ENCODE results near the gene CDH6. TPM values are rescaled to one million over a fixed set of nuclear protein-coding genes. Genes with fewer than 3 reads are reported as not detected.

CDH6 gene
- total and polyA plus RNA-seq, 2 experiments from 2014 or later = 0.60 to 1.1 TPM

DNA sequence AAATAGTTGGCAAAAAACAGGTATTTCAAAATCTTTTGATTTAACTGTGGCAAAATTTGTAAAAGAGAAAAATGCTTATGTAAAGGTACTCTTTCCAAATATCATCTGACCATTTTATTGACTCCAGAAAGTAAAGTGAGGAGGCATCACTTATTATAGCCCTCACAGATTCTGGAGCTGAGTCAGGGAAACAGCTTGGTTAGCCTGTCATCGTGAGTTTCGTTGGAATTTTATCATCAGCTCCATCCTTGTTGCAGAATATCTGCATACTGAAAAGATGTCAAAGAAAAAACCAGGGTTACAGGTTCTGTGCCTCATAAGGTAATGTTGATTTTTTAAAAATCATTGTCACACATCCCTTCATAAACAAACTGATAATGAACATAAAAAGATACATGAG, 74.8 kb downstream of the CDH6 start:
- peaks cover 23% of the 10 kb centered on the region for H3K4me1 Mint-ChIP-seq
- H3K27ac Mint-ChIP-seq = no peak overlapping the region
- H3K4me1 ChIP-seq (ENCODE audit: insufficient read depth) = peaks cover 27% of the 10 kb centered on the region
- H3K27me3 ChIP-seq (ENCODE audit: insufficient read depth) = no peaks in the 10 kb centered on the region
- TF ChIP-seq STAT1 (IDR thresholded peaks at IDR 0.05; ENCODE audit: unreplicated experiment) (no peak), POLR2AphosphoS5 (IDR thresholded peaks at IDR 0.05; ENCODE audit: low read depth) (no peak), CREB1 (CRISPR knock-in tag; IDR thresholded peaks at IDR 0.05; ENCODE audit: low read depth) (no peak), ZNF331 (CRISPR knock-in tag; IDR thresholded peaks at IDR 0.05; ENCODE audit: low read depth) (no peak), EZH2phosphoT487 (IDR thresholded peaks at IDR 0.05; ENCODE audit: unreplicated experiment) (no peak), ZNF114 (CRISPR knock-in tag; IDR thresholded peaks at IDR 0.05) (no peak)
- TF ChIP-seq, protein P1, sequence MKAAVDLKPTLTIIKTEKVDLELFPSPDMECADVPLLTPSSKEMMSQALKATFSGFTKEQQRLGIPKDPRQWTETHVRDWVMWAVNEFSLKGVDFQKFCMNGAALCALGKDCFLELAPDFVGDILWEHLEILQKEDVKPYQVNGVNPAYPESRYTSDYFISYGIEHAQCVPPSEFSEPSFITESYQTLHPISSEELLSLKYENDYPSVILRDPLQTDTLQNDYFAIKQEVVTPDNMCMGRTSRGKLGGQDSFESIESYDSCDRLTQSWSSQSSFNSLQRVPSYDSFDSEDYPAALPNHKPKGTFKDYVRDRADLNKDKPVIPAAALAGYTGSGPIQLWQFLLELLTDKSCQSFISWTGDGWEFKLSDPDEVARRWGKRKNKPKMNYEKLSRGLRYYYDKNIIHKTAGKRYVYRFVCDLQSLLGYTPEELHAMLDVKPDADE (IDR thresholded peaks at IDR 0.05) = no peak
- TF ChIP-seq, protein P2, sequence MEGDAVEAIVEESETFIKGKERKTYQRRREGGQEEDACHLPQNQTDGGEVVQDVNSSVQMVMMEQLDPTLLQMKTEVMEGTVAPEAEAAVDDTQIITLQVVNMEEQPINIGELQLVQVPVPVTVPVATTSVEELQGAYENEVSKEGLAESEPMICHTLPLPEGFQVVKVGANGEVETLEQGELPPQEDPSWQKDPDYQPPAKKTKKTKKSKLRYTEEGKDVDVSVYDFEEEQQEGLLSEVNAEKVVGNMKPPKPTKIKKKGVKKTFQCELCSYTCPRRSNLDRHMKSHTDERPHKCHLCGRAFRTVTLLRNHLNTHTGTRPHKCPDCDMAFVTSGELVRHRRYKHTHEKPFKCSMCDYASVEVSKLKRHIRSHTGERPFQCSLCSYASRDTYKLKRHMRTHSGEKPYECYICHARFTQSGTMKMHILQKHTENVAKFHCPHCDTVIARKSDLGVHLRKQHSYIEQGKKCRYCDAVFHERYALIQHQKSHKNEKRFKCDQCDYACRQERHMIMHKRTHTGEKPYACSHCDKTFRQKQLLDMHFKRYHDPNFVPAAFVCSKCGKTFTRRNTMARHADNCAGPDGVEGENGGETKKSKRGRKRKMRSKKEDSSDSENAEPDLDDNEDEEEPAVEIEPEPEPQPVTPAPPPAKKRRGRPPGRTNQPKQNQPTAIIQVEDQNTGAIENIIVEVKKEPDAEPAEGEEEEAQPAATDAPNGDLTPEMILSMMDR (conservative IDR thresholded peaks at IDR 0.05; ENCODE audit: low read depth in 2 of 2) = no peak
- no peak for DNase-seq (ENCODE audit: low spot score)
- no peak overlapping the region for H3K4me3 ChIP-seq
- no peaks in the 10 kb centered on the region for H3K36me3 ChIP-seq (ENCODE audit: insufficient read depth)
- ATAC-seq = no peak
- H3F3A ChIP-seq (replicated peaks; ENCODE audit: low read depth) = no peaks in the 10 kb centered on the region
- H3K4me3 Mint-ChIP-seq = no peak overlapping the region
- no peaks in the 10 kb centered on the region for H3K36me3 Mint-ChIP-seq (ENCODE audit: low read depth)
- no peak overlapping the region for H3K4me2 ChIP-seq
- H4K20me1 ChIP-seq (replicated peaks; ENCODE audit: insufficient read depth) = no peaks in the 10 kb centered on the region
- H3K27me3 Mint-ChIP-seq (ENCODE audit: insufficient read depth, low read depth, poor library complexity) = peaks cover 3% of the 10 kb centered on the region
- no peaks in the 10 kb centered on the region for H3K79me2 ChIP-seq (replicated peaks; ENCODE audit: insufficient read depth)
- no peak overlapping the region for H2AFZ ChIP-seq
- H3K27ac ChIP-seq (ENCODE audit: low read depth) = no peak overlapping the region
- H3K9me2 ChIP-seq (ENCODE audit: insufficient read depth) = no peaks in the 10 kb centered on the region
- no peaks in the 10 kb centered on the region for H3K9me3 Mint-ChIP-seq

DNA sequence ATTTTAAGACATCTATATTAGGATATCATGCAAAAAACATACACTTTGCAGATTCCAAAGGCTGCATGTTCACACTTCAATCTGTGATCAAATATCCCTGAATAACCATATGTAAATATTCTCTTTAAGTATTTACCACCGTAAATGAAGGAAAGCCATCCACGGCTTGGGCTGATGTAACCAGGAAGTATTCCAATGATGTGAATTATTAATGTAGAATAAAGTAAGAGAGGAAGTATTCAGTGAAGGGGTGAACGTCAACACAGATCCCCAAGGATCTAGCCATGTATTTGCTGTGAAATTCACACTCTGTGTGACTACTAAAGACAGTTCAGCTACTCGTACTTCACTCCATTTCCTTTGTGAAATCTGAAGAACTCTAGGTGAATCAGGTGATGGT, 75.2 kb downstream of the CDH6 start:
- TF ChIP-seq, protein P2 (conservative IDR thresholded peaks at IDR 0.05; ENCODE audit: low read depth in 2 of 2) = no peak
- TF ChIP-seq EZH2phosphoT487 (IDR thresholded peaks at IDR 0.05; ENCODE audit: unreplicated experiment) (no peak), EZH2 (IDR thresholded peaks at IDR 0.05; ENCODE audit: low read depth, unreplicated experiment) (no peak), ZNF114 (CRISPR knock-in tag; IDR thresholded peaks at IDR 0.05) (no peak)
- TF ChIP-seq, protein P3, sequence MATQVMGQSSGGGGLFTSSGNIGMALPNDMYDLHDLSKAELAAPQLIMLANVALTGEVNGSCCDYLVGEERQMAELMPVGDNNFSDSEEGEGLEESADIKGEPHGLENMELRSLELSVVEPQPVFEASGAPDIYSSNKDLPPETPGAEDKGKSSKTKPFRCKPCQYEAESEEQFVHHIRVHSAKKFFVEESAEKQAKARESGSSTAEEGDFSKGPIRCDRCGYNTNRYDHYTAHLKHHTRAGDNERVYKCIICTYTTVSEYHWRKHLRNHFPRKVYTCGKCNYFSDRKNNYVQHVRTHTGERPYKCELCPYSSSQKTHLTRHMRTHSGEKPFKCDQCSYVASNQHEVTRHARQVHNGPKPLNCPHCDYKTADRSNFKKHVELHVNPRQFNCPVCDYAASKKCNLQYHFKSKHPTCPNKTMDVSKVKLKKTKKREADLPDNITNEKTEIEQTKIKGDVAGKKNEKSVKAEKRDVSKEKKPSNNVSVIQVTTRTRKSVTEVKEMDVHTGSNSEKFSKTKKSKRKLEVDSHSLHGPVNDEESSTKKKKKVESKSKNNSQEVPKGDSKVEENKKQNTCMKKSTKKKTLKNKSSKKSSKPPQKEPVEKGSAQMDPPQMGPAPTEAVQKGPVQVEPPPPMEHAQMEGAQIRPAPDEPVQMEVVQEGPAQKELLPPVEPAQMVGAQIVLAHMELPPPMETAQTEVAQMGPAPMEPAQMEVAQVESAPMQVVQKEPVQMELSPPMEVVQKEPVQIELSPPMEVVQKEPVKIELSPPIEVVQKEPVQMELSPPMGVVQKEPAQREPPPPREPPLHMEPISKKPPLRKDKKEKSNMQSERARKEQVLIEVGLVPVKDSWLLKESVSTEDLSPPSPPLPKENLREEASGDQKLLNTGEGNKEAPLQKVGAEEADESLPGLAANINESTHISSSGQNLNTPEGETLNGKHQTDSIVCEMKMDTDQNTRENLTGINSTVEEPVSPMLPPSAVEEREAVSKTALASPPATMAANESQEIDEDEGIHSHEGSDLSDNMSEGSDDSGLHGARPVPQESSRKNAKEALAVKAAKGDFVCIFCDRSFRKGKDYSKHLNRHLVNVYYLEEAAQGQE (IDR thresholded peaks at IDR 0.05; ENCODE audit: unreplicated experiment) = no peak
- Histone ChIP-seq H4K20me1 (replicated peaks; ENCODE audit: insufficient read depth) (no peaks in the 10 kb centered on the region), H3K4me3 (no peak overlapping the region), H3K79me2 (replicated peaks; ENCODE audit: insufficient read depth) (no peaks in the 10 kb centered on the region), H3K4me1 (ENCODE audit: insufficient read depth) (peaks cover 31% of the 10 kb centered on the region), H3F3A (replicated peaks; ENCODE audit: low read depth) (no peaks in the 10 kb centered on the region), H3K9me2 (ENCODE audit: insufficient read depth) (no peaks in the 10 kb centered on the region), H3K4me2 (no peak overlapping the region), H3K27me3 (ENCODE audit: insufficient read depth) (no peaks in the 10 kb centered on the region), H3K27ac (ENCODE audit: low read depth) (no peak overlapping the region), H2AFZ (no peak overlapping the region), H3K36me3 (ENCODE audit: insufficient read depth) (no peaks in the 10 kb centered on the region)
- Mint-ChIP-seq H3K27ac (no peak overlapping the region), H3K4me3 (no peak overlapping the region), H3K4me1 (peaks cover 26% of the 10 kb centered on the region), H3K36me3 (ENCODE audit: low read depth) (no peaks in the 10 kb centered on the region), H3K27me3 (ENCODE audit: insufficient read depth, low read depth, poor library complexity) (peaks cover 3% of the 10 kb centered on the region), H3K9me3 (no peaks in the 10 kb centered on the region)
- DNase-seq (ENCODE audit: low spot score) (no peak), ATAC-seq (no peak)
